K562 (cell line): ENCODE measurements around the gene TELO2. TPM values are rescaled to one million over a fixed set of nuclear protein-coding genes. Genes with fewer than 3 reads are reported as not detected.
A peak's percentile ranks its signal among the peaks of the same experiment; 100 is the strongest.

Experiments
- ATAC-seq: fragments of 200-7000 bp; cut with Tn5 transposase; 3 replicates; pipeline ENCODE4 v1.9.1; 2020; ENCODE audit warnings: moderate library complexity
- BruUV-seq: library from RNA; stranded (reverse); fragments of 400-500 nt; replicated peaks from 2 replicates; lab custom pipeline; 2021; lab: Mats Ljungman, UMichigan
- CTCF ChIA-PET: fragments of 300-600 bp; formaldehyde crosslinking; extraction: SDS; loops from one replicate; lab custom pipeline; 2021; ENCODE audit warnings: low intra/inter-chr PET ratio; lab: Yijun Ruan, JAX
- POLR2A ChIA-PET: fragments of 300-600, 350-650 bp; sonication (Branson Sonifier 250); formaldehyde crosslinking; extraction: SDS; loops from one replicate; lab custom pipeline; 2021; ENCODE audit warnings: antibody characterized with exemption, inconsistent platforms; lab: Yijun Ruan, JAX
- DNase-seq, 4 experiments: peaks; one replicate each; pipeline versions ENCODE4 v3.0.0 to v3.0.0-alpha.2; 2011 to 2018; ENCODE audit warnings: low spot score in 3 of 4, mixed read lengths in 3 of 4; ENCODE audit errors: extremely low read depth in 1 of 4
- FAIRE-seq: peaks from 2 replicates; lab custom pipeline; 2011; peaks lifted over from hg19 to GRCh38; lab: Jason Lieb, UNC
- H2AFZ ChIP-seq: 2 replicates; pipeline ENCODE4 v1.6.0; 2011; ENCODE audit warnings: low read depth, low read length, control low read depth, inconsistent platforms
- H3K27ac ChIP-seq: fragments of 200-600 bp; 3 replicates; pipeline ENCODE4 v1.8.0; 2011; ENCODE audit warnings: low read depth, mild to moderate bottlenecking, control low read depth, inconsistent platforms, low read length, moderate library complexity, mixed read lengths; ENCODE audit errors: extremely low read depth
- H3K27me3 ChIP-seq, 2 experiments: fragments of 300-600 bp in 1 of 2; 2 replicates in 1 of 2; 3 replicates in 1 of 2; pipeline versions ENCODE4 v1.6.0 to v1.8.0; 2011; ENCODE audit warnings: inconsistent platforms in 2 of 2, low read length in 2 of 2, mild to moderate bottlenecking in 1 of 2, mixed read lengths in 1 of 2, moderate library complexity in 1 of 2; ENCODE audit not compliant: control insufficient read depth in 2 of 2, insufficient read depth in 2 of 2
- H3K36me3 ChIP-seq: fragments of 300-600 bp; 3 replicates; pipeline ENCODE4 v1.8.0; 2011; ENCODE audit warnings: mild to moderate bottlenecking, low read length, inconsistent platforms; ENCODE audit not compliant: control insufficient read depth, insufficient read depth
- H3K4me1 ChIP-seq, 2 experiments: fragments of 200-600 bp in 1 of 2; replicated peaks in 1 of 2; 2 replicates in 1 of 2; 3 replicates in 1 of 2; pipeline versions ENCODE4 v1.5.1 to v1.8.0; 2011; ENCODE audit warnings: inconsistent platforms in 2 of 2, low read length in 2 of 2, mild to moderate bottlenecking in 1 of 2, mixed read lengths in 1 of 2, moderate library complexity in 1 of 2; ENCODE audit not compliant: control insufficient read depth in 2 of 2, insufficient read depth in 2 of 2
- H3K4me2 ChIP-seq: 2 replicates; pipeline ENCODE4 v1.6.1; 2011; ENCODE audit warnings: low read length, control low read depth, inconsistent platforms, mixed read lengths; ENCODE audit not compliant: insufficient read depth
- H3K4me3 ChIP-seq: fragments of 200-600 bp; sonication (generic), shearing (Covaris generic); 2 replicates; pipeline ENCODE4 v1.5.1; 2016; ENCODE audit warnings: control low read depth, inconsistent platforms
- H3K79me2 ChIP-seq: fragments of 200-600 bp; 3 replicates; pipeline ENCODE4 v1.8.0; 2011; ENCODE audit warnings: low read length, inconsistent platforms; ENCODE audit not compliant: control insufficient read depth, insufficient read depth
- H3K9ac ChIP-seq, 2 experiments: 2 replicates each; pipeline versions ENCODE4 v1.6.0 to v1.6.1; 2011; ENCODE audit warnings: low read depth in 2 of 2, low read length in 2 of 2, control low read depth in 1 of 2, inconsistent platforms in 1 of 2, mild to moderate bottlenecking in 1 of 2, mixed read lengths in 1 of 2; ENCODE audit not compliant: insufficient read depth in 1 of 2
- H3K9me1 ChIP-seq: one replicate; pipeline ENCODE4 v1.6.0; 2011; ENCODE audit warnings: inconsistent platforms, mild to moderate bottlenecking, low read length, moderate library complexity; ENCODE audit not compliant: control insufficient read depth, insufficient read depth
- H3K9me3 ChIP-seq: replicated peaks from 2 replicates; pipeline ENCODE4 v1.5.1; 2011; ENCODE audit warnings: low read depth, low read length, inconsistent platforms; ENCODE audit not compliant: control insufficient read depth, insufficient read depth
- H4K20me1 ChIP-seq: replicated peaks from 2 replicates; pipeline ENCODE4 v1.6.1; 2011; ENCODE audit warnings: low read length, inconsistent platforms, mixed read lengths; ENCODE audit not compliant: control insufficient read depth, insufficient read depth
- KDM2B ChIP-seq: fragments of 250-450 bp; sonication (Bioruptor Pico); IDR thresholded peaks from 2 replicates; pipeline ENCODE4 v1.8.0; 2021; ENCODE audit warnings: mild to moderate bottlenecking, moderate library complexity
- NRF1 ChIP-seq, 2 experiments: fragments of 450-650 bp; IDR thresholded peaks in 1 of 2; conservative IDR thresholded peaks in 1 of 2; 2 replicates each; pipeline ENCODE4 v1.6.1; 2014; ENCODE audit warnings: mild to moderate bottlenecking in 2 of 2
- POLR2A ChIP-seq: fragments of 450-650 bp; conservative IDR thresholded peaks from 2 replicates; pipeline ENCODE4 v1.6.1; 2016
- THRAP3 ChIP-seq: fragments of 450-650 bp; IDR thresholded peaks from 2 replicates; pipeline ENCODE4 v1.6.1; 2016; ENCODE audit warnings: mild to moderate bottlenecking, inconsistent platforms, borderline replicate concordance
- WGBS: fragments of 100-300 bp; shearing (Covaris generic); methylation state at CpG from one replicate; pipeline ENCODE4 v1.1.6; 2016; ENCODE audit warnings: low coverage, mixed read lengths; ENCODE audit not compliant: insufficient coverage; ENCODE audit errors: missing lambda C conversion rate; 5-methylcytosine and 5-hydroxymethylcytosine counted together
- in situ Hi-C: fragments of 300-500 bp; cut with MboI; formaldehyde crosslinking; loops from 4 replicates; pipeline ENCODE4 v1.15.0; 2018; ENCODE audit warnings: inconsistent platforms, mixed read lengths
- intact Hi-C: fragments of 100-400 bp; cut with micrococcal nuclease; formaldehyde crosslinking; loops from 2 replicates; pipeline ENCODE4 v1.14.2; 2022
- polyA plus RNA-seq, 8 experiments: library from polyadenylated mRNA; depleted of rRNA in 4 of 8; stranded (reverse) in 5 of 8; unstranded in 3 of 8; fragments of >200 nt; fragmentation: Nextera tagmentation in 2 of 8; fragmentation: Illumina TruSeq in 1 of 8; extraction: Ambion mirVana in 2 of 8; extraction: Trizol in 1 of 8; gene quantifications; 2 replicates each; pipeline versions ENCODE4 v1.2.1 to v1.2.3, GENCODE V29; 2011 to 2014; ENCODE audit warnings: inconsistent platforms in 1 of 8, missing spikeins in 1 of 8
- total RNA-seq, 7 experiments: library from RNA; depleted of rRNA in 6 of 7; stranded (reverse); fragments of >200 nt in 6 of 7; fragmentation: Illumina TruSeq in 2 of 7; extraction: Trizol in 2 of 7; gene quantifications; 2 replicates each; pipeline versions ENCODE4 v1.2.1 to v1.2.3, GENCODE V29; 2011 to 2021; ENCODE audit warnings: low replicate concordance in 1 of 7
- TF ChIP-seq, protein P1 (sequence below): sonication (generic); formaldehyde crosslinking; IDR thresholded peaks from 2 replicates; pipeline ENCODE4 v1.8.0; 2023; ENCODE audit warnings: mild to moderate bottlenecking, missing genetic modification reagents

The TELO2 gene
- total and polyA plus RNA-seq, 9 of the 15 experiments (the other 6 are each of a cell fraction or from before 2014, with no cell fraction given): 0.51 to 91.8 (median 14.5) TPM

- peaks cover 23% of the 10 kb centered on the region; the same call in 1 of the 3 replicates for H3K36me3 ChIP-seq
- no peaks in the 10 kb centered on the region for H4K20me1 ChIP-seq
- 87% methylated on average over 14 of the region's 15 CpGs for WGBS
- ATAC-seq: no peak
- BruUV-seq: no TSS peak
- CTCF ChIA-PET: no interaction called here
- DNase-seq: no peak
- H3K9me3 ChIP-seq: no peaks in the 10 kb centered on the region; the same call in 1 of the 2 replicates
- no peak overlapping the region for H3K4me3 ChIP-seq
- no peak for TF ChIP-seq KDM2B
- TF ChIP-seq NRF1 (conservative IDR thresholded peaks at IDR 0.05 in 1 of 2, IDR thresholded peaks at IDR 0.05 in 1 of 2): no peak
- no peak for TF ChIP-seq THRAP3
- TF ChIP-seq, protein P1, sequence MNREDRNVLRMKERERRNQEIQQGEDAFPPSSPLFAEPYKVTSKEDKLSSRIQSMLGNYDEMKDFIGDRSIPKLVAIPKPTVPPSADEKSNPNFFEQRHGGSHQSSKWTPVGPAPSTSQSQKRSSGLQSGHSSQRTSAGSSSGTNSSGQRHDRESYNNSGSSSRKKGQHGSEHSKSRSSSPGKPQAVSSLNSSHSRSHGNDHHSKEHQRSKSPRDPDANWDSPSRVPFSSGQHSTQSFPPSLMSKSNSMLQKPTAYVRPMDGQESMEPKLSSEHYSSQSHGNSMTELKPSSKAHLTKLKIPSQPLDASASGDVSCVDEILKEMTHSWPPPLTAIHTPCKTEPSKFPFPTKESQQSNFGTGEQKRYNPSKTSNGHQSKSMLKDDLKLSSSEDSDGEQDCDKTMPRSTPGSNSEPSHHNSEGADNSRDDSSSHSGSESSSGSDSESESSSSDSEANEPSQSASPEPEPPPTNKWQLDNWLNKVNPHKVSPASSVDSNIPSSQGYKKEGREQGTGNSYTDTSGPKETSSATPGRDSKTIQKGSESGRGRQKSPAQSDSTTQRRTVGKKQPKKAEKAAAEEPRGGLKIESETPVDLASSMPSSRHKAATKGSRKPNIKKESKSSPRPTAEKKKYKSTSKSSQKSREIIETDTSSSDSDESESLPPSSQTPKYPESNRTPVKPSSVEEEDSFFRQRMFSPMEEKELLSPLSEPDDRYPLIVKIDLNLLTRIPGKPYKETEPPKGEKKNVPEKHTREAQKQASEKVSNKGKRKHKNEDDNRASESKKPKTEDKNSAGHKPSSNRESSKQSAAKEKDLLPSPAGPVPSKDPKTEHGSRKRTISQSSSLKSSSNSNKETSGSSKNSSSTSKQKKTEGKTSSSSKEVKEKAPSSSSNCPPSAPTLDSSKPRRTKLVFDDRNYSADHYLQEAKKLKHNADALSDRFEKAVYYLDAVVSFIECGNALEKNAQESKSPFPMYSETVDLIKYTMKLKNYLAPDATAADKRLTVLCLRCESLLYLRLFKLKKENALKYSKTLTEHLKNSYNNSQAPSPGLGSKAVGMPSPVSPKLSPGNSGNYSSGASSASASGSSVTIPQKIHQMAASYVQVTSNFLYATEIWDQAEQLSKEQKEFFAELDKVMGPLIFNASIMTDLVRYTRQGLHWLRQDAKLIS: no peak
- peak; percentile 21; the same call in 1 of the 2 replicates for TF ChIP-seq POLR2A
- H3K79me2 ChIP-seq: no peaks in the 10 kb centered on the region
- no peak for FAIRE-seq
- H2AFZ ChIP-seq: no peak overlapping the region
- POLR2A ChIA-PET: interaction anchor here (0.6 to 1.3 kb wide), 4 partner anchors 11 to 178 kb away, joined by 3 to 5 read pairs (median 4); no protein-coding TSS in a partner anchor
- no peak overlapping the region for H3K9ac ChIP-seq
- H3K4me1 ChIP-seq: peaks cover 0 to 23% of the 10 kb centered on the region in 2 experiments; a peak in 2 of 5 replicates
- intact Hi-C loops: no loop called here
- no peak overlapping the region for H3K27ac ChIP-seq
- H3K27me3 ChIP-seq: no peaks in the 10 kb centered on the region
- in situ Hi-C loops: no loop called here
- H3K4me2 ChIP-seq: no peak overlapping the region
- H3K9me1 ChIP-seq: no peaks in the 10 kb centered on the region
Observed at GRCh38 chr16:1512774-1513173, 19.6 kb downstream of the TELO2 start.
